OCI-LY1 (cell line): Measurements from ENCODE around the gene ARPIN.

Source experiments
- EZH2 ChIP-seq: fragments of 200-600 bp; sonication (generic), shearing (Covaris generic); IDR thresholded peaks from 2 replicates; pipeline ENCODE4 v1.8.0; 2017; ENCODE audit warnings: borderline replicate concordance, mixed run types, mild to moderate bottlenecking, antibody characterized with exemption, low read length, moderate library complexity, mixed read lengths
- TF ChIP-seq, protein P1 (sequence below): fragments of 200-600 bp; sonication (generic), shearing (Covaris generic); IDR thresholded peaks from 2 replicates; pipeline ENCODE4 v1.5.1; 2017; ENCODE audit warnings: mild to moderate bottlenecking, antibody characterized with exemption, low read length, moderate library complexity, mixed read lengths

DNA sequence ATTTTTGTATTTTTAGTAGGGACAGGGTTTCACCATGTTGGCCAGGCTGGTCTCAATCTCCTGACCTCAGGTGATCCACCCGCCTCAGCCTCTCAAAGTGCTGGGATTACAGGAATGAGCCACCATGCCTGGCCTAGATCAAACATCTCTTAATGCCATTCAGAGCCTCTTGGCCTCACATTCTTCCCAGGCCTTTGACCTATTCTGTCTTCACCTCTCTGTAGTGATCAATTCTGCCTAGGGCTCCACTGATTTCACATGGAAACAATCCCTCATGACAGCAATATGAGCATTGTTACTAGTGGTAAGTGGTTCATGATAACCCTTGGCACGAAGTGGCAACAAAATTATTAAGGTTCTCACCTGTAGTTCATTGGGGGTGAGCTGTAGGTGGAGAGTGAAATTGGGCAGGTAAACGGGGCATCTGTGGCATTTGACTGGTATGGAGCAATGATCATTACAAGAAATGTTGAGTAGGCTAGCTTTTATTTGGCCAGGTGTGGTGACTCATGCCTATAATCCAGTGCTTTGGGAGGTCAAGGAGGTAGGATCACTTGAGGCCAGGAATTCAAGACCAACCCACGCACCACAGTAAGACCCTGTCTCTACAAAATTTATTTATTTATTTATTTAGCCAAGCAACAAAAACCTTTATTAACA, 4.8 kb upstream of the ARPIN start:
- TF ChIP-seq, protein P1, sequence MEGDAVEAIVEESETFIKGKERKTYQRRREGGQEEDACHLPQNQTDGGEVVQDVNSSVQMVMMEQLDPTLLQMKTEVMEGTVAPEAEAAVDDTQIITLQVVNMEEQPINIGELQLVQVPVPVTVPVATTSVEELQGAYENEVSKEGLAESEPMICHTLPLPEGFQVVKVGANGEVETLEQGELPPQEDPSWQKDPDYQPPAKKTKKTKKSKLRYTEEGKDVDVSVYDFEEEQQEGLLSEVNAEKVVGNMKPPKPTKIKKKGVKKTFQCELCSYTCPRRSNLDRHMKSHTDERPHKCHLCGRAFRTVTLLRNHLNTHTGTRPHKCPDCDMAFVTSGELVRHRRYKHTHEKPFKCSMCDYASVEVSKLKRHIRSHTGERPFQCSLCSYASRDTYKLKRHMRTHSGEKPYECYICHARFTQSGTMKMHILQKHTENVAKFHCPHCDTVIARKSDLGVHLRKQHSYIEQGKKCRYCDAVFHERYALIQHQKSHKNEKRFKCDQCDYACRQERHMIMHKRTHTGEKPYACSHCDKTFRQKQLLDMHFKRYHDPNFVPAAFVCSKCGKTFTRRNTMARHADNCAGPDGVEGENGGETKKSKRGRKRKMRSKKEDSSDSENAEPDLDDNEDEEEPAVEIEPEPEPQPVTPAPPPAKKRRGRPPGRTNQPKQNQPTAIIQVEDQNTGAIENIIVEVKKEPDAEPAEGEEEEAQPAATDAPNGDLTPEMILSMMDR = no peak
- TF ChIP-seq EZH2 = no peak
